Skin epidermis (tissue), 12 donors: Measurements from ENCODE around the gene AGO4.
"Not testable (repeated sequence)": the region's sequence is repeated elsewhere in the genome, so short reads cannot be mapped to it uniquely, and the experiment has no call there.

Experiments used
- H3K27ac ChIP-seq, 21 experiments: fragments of 200-600 bp; sonication (generic) in 11 of 21; one replicate each; pipeline ENCODE4 v1.5.0; 2020; ENCODE audit warnings: mild to moderate bottlenecking in 3 of 21, inconsistent platforms in 2 of 21, moderate library complexity in 2 of 21
- H3K4me3 ChIP-seq, 7 experiments: fragments of 200-600 bp; sonication (generic) in 2 of 7; one replicate each; pipeline ENCODE4 v1.5.0; 2020; ENCODE audit warnings: inconsistent platforms in 2 of 7, mild to moderate bottlenecking in 2 of 7, moderate library complexity in 1 of 7

Gene AGO4

GRCh38 chr1:35807614-35808449, at the start of gene AGO4:
Gene AGO4, plus strand, starts transcription at chr1:35808016. Its CDS starts 401 bp downstream, at chr1:35808417.
- Histone ChIP-seq H3K27ac (peak within 1 kb of the TSS; percentile 79 to 99 (median 96)), H3K4me3 (peak within 1 kb of the TSS; percentile 55 to 90 (median 83))

- H3K4me3 ChIP-seq = no peak overlapping the region
- no peak overlapping the region for H3K27ac ChIP-seq
Observed at GRCh38 chr1:35762141-35762540, 45.7 kb upstream of the AGO4 start.

GRCh38 chr1:35763201-35763600, 44.6 kb upstream of the AGO4 start:
- H3K4me3 ChIP-seq = no peak overlapping the region
- H3K27ac ChIP-seq = no peak overlapping the region

GRCh38 chr1:35764283-35764682, 43.5 kb upstream of the AGO4 start:
- Histone ChIP-seq H3K4me3 (no peak overlapping the region), H3K27ac (no peak overlapping the region)

- Histone ChIP-seq H3K4me3 (peak overlapping the region; percentile 79 to 100 (median 97)), H3K27ac (peak overlapping the region in 20 of 21 experiments; percentile 57 to 92 (median 81))
Observed at GRCh38 chr1:35768350-35769187, 39.2 kb upstream of the AGO4 start.

GRCh38 chr1:35769188-35769758, 38.5 kb upstream of the AGO4 start:
- Histone ChIP-seq H3K4me3 (peak overlapping the region; percentile 79 to 100 (median 97)), H3K27ac (peak overlapping the region in 20 of 21 experiments; percentile 57 to 92 (median 81))

GRCh38 chr1:35773711-35774110, 34.1 kb upstream of the AGO4 start:
- no peak overlapping the region for H3K4me3 ChIP-seq
- no peak overlapping the region for H3K27ac ChIP-seq

- H3K27ac ChIP-seq = peak overlapping the region in 1 of 21 experiments; percentile 24
- H3K4me3 ChIP-seq = not testable (repeated sequence)
Observed at GRCh38 chr1:35776172-35776571, 31.6 kb upstream of the AGO4 start.

GRCh38 chr1:35777109-35777508, 30.7 kb upstream of the AGO4 start:
- no peak overlapping the region for H3K4me3 ChIP-seq
- H3K27ac ChIP-seq = peak overlapping the region in 5 of 21 experiments; percentile 12 to 51 (median 38)

GRCh38 chr1:35783055-35783583, 24.7 kb upstream of the AGO4 start:
- H3K4me3 ChIP-seq = no peak overlapping the region
- no peak overlapping the region for H3K27ac ChIP-seq

GRCh38 chr1:35784364-35784763, 23.5 kb upstream of the AGO4 start:
- H3K27ac ChIP-seq, H3K4me3 ChIP-seq: not testable (repeated sequence)

GRCh38 chr1:35788139-35788538, 19.7 kb upstream of the AGO4 start:
- Histone ChIP-seq H3K27ac (no peak overlapping the region), H3K4me3 (no peak overlapping the region)

- Histone ChIP-seq H3K4me3 (no peak overlapping the region), H3K27ac (no peak overlapping the region)
Observed at GRCh38 chr1:35790670-35791069, 17.1 kb upstream of the AGO4 start.

- Histone ChIP-seq H3K4me3 (no peak overlapping the region), H3K27ac (no peak overlapping the region)
Observed at GRCh38 chr1:35795295-35795694, 12.5 kb upstream of the AGO4 start.

- no peak overlapping the region for H3K27ac ChIP-seq
Observed at GRCh38 chr1:35797380-35797779, 10.4 kb upstream of the AGO4 start.

GRCh38 chr1:35798019-35798418, 9.8 kb upstream of the AGO4 start:
- H3K4me3 ChIP-seq, H3K27ac ChIP-seq: not testable (repeated sequence)

More at GRCh38 chr1:35797380-35797779, 10.4 kb upstream of the AGO4 start:
- H3K4me3 ChIP-seq = no peak overlapping the region

- not testable (repeated sequence) for H3K4me3 ChIP-seq
- H3K27ac ChIP-seq = peak overlapping the region in 2 of 21 experiments; percentile 36 to 49
Observed at GRCh38 chr1:35800167-35800887, 7.5 kb upstream of the AGO4 start.

GRCh38 chr1:35808450-35809113, 766 bp downstream of the AGO4 start:
- H3K4me3 ChIP-seq = peak overlapping the region; percentile 55 to 90 (median 83)
- peak overlapping the region; percentile 79 to 99 (median 96) for H3K27ac ChIP-seq
